NCI-H774 (cell line): ENCODE results near the gene MATK.

ENCODE experiments used
- DNase-seq: peaks from one replicate; lab custom pipeline; 2025; lab: John Stamatoyannopoulos, UW

Gene MATK

DNA sequence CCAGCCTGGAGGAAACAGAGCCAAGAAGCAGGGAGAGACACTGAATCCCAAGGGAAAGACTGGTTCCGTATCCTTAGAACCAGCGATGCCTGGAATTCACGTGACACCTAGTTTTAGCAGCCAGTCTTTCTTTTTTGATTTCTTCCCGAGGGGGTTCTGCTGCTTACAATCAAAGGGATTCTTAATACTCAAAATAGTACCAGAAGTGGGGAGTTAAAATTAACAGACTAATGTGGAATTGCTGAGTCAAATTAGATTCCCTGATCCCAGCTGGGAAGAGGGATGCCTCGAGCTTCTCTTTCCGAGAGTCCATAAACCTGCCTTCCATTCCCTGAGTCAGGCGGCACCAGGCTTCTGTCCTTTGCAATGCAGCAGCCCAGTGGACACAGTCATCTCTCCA is 4.8 kb upstream of the MATK start:
- no peak for DNase-seq

DNA sequence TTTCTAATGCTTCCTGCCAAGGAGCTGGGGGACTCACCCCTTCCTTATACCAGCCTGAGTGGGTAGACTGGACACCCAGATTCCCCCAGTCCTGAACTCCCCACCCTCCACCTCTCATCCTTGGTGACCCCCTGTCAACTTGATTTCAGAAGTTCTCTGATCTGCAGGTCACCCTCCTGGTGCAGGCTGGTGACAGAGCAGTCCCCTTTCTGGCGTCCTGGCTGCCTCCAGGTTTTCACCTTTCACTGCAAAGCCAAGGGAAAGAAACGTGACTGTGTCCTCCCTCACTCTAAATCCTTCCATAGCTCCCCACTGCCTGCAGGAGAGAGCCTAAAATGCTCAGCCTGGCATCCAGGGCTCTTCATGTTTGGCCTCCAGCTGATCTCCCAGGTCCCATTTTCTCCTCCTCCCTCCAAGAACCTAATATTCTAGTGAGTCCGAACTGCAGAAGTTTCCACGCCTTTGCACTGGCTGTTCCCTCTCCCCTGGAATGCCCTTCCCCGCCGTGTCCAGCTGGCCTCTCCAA is 4.1 kb upstream of the MATK start:
- DNase-seq, result no peak

DNA sequence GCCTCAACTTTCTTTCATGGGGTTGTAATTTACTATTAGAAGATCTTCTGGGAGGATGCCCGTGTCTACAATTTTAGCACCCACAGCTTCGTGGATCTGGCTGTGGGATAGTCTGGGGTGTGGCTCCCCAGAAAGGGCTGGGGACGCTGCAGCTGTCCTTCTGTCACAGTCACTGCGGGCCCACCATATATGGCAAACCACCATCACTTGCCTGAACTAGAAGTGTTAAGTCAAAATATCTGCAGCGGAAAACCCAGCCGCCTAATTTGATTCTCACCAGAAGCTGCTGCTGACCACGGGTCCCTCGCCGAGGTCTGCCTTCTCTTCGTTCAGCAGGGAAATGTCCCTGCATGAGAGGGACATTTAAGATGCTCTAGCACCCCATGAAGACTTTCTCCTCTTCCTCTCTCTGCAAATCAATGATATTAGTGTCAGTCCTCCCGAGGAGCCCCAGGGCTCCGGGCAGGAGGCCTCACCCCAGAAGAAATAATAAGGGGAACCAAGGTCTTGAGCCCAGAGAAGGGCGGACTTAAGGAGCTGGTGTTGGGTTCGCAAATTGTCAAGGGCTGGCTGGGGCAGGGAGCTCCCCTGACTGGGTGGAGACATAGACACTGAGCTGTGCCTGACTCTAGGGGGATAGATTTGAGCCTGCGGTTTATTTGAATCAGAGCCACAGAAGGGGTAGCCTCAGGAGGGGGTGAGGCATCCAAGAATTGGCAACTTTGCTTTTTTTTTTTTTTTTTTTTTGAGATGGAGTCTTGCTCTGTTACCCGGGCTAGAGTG is 3.0 kb upstream of the MATK start:
- DNase-seq, result no peak

DNA sequence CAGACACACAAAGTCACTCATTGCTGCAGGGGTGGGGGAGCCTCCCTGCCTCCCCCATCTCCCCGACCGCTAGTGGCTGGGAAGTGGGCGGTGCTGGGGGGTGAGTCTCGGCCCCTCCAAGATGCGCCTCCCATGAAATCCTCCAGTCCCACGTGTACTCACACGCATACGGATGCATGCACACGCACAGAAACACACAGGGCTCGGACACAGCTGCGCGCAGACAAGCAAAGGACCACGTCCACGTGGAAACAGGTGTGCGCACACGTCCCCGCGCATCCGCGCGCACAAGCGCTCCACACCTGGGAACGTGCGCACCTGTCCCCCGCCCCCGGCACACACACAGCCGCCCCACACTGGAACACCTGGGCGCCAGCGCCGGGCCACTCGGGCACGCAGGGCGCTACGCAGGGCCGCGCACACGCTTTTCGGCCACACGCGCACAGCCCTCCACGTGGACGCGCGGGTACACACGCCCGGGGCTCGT is 687 bp downstream of the MATK start:
- DNase-seq, result no peak

DNA sequence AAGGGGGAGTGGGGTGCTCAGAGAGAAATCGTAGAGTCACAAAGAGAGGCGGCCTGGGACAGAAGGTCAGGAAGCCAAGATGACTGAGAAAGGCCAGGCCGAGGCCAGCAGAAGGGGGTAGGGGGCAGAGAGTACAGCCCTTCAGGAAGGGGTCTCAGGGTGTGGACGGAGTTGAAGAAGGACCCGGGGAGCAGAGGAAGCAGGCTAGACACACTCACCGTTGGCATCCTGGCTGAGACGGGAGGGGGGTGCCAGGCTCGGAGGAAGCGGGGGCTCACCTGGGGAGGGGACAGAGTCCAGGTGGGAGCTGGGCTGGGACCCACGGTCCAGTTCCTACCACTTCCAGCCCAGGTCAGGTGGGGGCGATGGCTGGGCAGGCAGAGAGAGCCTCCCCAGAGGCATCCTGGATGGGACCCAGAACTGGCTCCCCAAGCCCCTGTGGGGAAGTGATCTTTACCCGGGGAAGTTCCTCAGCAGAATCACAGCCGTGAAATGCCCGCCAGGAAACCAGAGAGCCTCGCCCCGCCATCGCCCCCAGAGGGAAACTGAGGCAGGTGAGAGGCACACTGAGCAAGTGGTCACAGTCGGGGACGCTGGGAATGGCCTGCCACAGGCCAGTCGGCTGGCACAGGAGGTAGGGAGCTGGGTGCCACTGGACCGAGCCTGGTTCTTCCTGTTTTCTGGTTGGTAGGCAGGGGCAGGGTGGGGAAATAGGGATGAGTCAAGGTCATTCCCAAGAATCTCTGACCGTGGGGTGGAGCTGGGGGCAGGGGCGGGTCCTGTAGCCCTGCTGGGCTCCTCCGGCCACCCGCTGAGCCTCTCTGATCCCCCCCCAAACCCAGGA is 1.4 kb downstream of the MATK start:
- DNase-seq, result no peak

DNA sequence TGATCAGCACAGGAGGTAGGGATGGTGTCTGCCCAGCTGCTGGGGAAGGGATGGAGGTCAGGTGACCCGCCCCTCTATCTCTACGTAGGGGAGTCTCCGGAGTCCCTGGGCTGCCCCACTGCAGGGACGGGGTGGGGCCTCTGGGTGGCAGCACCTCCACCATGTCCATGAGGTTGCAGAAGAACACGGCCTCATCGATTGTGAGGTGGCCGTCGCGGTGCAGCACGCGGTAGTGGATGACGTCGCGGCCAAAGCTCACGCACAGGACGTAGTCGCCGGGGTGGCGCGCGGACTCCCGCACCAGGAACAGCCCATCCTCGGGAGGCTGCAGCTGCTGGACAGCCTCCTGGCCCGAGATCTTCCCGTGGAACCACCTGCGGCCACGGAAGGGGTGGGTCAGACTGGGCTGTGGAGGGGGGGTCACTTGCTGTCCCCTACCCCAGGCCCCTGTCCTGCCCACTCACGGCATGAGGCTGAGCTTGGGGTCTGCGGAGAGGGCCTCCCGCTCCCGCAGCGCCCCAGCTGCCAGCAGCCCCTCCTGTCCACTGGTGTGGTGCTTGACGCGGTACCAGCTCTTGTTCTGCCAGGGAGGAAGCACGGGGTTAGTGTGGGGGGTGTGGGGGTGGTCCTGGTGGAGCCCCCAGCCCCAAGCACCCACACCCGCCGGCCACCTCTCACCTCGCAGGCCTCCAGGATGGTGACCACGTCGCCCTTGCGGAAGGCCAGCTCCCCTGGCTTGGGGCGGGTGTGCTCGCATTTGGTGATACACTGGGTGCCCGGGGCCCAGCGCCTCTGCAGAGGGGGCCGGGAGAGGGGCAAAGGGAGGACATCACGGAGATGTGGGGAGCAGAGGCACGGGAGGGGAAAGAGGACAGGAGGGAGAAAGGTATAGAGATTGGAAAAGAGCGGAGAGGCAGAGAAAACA is 2.3 kb downstream of the MATK start:
- no peak for DNase-seq

DNA sequence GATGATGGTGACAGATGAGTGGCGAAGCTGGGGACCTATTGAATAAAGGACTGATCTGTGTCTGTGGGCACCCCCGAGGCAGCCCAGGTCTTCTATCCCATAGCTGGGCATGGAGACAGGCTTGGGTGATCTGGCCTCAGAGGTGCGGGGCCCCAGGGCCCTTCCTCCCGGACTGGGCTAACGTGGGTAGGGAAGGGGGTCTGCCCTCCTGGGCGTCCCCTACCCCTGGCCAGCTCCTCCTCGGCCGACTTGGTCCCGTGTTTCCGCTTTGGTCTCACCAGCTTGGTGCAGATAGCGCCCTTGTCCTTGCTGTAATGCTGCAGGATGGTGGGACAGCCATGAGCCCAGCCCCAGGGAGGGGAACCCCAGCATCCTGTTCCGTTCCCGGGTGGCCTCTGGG is 3.3 kb downstream of the MATK start:
- no peak for DNase-seq

DNA sequence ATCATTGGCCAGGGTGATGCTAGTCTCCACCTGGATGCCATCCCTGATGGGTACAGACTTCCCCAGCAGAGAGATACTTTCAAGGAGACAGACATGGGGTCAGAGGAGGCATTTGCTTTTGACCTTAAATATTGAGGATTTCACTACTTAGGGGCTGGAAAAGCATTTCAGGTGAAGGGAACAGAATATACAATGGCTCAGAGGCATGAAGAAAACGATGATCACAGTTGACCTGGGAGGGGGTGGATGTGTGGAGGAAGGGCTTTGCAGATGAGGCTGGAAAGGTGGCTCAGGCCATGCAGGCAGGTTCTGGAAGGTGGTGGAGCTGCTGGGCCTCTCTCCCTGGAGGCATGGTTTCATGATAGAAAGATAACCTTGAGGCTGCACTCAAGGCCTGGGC is 3.9 kb downstream of the MATK start:
- no peak for DNase-seq

DNA sequence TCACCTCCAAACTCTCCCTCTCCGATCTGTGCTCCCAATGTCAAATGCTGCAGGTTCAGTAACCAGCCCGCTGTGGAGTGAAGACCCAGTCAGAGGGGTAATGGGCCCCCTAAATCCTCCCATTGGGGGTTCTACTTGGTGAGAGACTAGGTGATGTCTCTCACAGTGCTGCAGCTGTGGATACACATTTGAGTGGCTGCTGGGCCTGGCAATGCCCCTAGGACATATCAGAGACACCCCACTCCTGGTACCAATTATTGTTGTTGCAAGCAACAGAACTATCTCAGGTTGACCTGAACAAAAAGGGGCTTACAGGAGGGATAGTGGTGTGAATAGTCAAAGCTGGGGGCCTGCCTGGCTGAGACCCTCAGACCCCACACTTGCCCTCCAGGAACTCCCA is 4.6 kb downstream of the MATK start:
- DNase-seq, result no peak

DNA sequence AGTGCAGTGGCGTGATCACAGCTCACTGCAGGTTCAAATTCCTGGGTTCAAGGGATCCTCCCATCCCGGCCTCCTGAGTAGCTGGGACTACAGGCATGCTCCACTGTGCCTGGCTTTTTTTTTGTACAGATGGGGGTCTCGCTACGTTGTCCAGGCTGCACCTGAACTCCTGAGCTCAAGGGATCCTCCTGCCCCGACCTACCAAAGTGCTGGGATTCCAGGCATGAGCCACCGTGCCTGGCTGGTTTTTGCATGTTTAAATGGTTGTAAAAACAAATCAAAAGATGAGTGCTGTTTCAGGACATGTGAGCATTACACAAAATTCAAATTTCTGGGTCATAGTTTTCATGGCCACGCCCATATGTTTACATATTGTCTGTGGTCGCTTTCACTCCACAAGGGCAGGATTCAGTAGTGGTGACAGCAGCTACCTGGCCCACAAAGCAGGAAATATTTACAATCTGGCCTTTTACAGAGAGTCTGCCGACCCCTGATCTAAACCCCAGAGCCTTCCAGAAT is 5.3 kb downstream of the MATK start:
- DNase-seq, result no peak

DNA sequence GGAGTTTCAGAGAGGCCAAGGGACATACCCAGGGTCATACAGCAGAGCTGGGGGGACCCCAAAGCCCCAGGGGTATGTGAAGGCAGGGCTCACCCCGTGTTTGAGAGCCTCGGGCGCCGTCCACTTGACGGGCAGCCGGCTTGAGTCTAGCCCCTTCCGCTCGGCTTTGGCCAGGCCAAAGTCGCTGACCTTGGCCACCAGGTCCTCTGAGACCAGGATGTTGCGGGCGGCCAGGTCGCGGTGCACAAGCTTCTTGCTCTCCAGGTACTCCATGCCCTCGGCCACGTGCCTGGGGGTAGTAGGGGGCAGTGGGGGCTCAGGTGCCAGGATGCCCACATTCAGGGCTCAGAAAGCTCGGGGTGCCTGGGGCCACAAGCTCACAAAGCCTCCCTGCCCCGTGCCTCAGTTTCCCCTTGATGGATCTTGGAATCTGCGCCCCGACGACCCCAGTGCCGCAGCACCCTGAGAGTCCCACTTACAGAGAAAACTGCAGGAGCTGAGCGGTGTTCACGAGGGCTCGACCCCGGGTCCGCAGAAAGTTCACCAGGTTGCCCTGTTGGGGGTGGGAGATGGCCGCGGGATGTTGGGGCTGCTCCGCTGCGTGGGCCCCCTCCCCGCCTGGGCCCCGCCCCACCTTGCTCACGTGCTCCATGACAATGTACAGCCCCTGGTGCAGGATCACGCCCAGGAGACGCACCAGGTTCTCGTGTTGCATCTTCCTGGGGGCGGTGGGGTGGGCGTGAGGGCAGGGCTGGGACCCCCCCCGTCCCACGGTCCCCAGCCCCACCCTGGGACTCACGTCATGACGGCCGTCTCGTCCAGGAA is 7.1 kb downstream of the MATK start:
- no peak for DNase-seq

DNA sequence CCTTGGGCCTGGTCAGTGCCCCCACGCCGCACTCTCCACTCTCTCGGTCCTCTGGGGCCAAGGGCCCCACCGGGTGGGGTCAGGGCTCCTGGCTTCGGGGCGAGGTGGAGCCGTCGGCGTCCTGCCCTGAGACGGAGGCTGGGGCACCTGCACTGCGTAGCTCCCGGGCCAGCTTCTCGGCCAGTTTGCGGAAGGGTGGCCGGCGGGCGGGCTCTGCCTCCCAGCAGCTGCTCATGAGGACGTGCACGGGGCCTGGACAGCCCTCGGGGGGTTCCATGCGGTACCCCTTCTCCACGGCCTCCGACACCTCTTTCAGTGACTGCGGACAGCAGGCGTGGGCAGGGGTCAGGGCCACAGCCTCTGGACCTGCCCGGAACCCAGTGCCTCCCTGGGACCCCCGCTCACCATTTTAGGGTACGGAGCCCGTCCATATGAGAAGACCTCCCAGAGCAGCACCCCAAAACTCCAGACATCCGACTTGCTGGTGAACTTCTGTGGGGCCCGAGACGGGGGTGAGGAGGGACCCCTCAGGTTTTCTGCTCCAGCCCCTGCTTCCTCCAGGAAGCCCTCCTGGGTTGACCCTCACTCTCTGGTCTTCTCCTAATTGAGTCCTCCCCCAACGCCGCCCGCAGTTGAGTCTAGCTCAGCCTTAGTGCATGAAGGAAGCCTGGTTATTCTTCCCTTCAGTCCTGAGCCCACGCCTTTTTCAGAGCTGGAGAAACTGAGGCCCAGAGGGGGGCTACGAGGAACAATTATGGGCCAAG is 7.9 kb downstream of the MATK start:
- DNase-seq, result no peak

DNA sequence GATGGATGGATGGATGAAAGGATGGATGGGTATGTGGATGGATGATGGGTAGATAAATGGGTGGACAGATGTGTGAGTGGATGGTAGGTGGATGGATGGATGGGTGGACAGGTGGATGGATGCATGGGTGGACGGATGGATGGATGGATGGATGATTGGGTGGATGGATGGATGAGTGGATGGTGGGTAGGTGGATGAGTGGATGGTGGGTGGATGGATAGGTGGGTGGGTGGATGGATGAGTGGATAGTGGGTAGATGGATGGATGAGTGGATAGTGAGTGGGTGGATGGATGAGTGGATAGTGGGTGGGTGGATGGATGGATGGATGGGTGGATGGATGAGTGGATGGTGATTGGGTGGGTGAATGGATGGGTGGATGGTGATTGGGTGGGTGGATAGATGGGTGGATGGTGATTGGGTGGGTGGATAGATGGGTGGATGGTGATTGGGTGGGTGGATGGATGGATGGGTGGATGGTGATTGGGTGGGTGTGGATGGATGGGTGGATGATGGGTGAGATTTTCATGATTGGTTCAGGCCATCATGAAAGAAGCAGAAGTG is 9.6 kb downstream of the MATK start:
- DNase-seq, result no peak

DNA sequence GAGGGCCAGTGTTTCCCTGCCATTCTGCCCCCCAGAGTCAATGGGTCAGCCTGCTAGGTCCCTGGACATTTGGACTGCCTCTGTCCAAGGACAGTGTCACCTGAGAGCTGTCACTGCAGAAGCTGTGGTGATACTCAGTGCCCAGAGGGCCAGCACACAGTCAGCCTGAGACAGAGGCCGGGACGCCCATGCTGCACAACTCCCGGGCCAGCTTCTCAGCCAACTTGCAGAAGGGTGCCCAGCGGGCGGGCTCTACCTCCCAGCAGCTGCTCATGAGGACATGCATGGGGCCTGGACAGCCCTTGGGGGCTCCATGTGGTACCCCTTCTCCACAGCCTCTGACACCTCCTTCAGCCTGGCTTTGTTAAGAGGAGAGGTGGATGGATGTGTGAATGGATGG is 10.3 kb downstream of the MATK start:
- DNase-seq, result no peak

DNA sequence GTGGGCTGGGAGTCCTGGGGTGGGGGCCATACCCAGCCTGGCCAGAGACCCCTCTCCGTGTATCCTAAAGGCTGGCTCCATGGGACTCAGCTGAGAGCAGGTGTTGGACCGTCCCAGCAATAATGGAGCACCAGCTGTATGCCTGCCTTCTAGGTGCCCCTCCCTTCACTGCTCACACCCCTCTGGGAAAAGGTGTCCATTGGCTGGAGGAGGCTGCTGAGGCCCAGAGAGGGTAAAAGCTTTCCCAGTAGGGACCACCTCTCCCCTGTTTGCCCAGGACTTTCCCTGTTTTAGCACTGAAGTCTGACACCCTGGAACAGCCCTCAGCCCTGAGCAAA is 10.8 kb downstream of the MATK start:
- DNase-seq, result no peak

DNA sequence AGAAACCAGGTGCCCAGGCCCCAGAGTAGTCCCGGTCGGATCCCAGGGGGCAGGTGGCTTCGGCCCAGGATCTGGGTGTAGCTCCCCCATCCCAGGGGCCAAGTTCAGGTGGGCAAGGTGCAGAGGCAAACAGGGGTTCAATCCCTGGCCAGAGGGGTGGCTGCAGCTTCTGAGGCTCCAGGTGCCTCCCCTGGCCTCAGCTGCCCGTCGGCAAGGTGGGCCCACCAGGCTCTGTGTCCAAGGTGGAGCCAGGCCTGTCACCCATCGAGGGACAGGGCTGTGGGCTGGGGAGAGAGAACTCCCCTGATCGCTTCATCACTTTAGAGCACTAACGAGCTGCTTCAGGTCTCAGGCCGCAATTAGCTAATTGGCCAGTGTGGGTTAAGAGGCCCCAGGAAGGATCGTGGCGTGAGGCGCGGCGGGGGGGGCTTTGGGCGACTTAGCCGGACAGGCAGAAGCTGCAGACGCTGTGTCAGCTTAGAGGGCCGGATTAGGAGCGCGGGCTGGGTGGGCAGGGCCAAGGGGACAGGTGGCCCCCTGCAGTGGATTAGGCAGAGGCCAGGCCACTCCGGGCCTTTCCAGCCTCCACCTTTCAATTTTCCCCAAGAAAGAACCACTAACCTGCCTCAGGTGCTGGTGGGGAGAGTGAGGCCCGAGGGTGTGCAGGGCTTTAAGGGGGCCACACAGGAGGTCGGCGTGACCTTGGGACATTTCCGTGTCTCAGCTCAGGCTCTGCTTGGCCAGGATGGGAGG is 11.4 kb downstream of the MATK start:
- no peak for DNase-seq

DNA sequence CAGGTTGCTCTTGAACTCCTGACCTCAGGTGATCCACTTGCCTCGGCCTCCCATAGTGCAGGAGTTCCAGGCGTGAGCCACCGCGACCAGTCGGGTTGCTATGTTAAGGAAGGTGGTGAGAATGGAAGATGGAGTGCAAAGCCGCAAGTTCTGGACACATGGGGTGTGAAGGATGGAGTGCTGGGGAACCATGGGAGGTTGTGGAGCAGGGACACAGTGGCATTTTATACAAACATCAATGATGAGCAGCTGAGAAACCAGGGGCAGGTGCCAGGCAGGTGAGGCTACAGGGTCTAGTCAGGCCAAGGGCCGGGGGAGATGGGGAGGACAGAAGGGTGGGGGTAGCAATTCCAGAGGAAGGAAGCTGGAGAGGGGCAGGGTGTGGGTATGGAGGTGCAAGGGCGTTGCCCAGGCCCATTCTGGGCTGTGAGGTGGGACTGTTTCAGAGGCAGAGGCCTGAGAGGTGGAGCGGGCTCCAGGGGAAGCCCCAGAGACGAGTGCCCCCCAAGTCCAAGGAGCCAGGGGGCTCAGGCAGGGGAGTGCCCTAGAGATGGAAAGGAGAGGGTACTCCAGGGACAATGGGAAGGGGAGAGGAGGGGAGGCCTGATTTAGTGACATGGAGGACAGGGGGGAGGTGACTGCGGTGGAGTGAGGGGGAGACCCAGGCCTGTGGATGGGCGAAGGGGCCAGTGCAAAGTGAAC is 12.2 kb downstream of the MATK start:
- no peak for DNase-seq

DNA sequence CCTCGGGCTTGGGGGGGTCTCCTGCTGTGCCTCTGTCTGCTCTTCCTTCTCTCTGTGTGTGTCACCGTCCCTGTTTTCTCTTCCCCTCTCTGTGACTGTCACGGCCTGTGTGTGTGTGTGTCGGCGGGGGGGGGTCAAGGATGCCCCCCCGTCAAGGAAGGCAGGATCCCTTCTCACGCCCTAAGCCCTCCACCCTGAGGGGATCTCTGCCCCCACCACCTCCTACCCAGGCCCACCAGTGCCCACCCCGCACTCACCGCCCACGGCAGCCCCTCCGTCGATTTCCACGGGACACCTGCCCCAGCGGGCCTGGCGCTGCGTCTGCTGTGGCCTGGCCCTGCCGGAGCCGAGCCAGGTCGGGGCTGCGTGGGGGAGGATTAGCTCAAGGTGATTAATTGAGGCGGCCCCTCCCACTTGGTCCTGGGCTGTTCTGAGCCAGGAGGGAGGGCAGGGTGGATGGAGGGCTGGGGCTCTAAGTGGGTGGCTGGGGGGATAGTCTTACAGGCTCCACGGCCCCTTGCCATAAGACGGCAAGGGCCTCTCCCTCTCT is 14.2 kb downstream of the MATK start, which contains the start of gene RAX2:
RAX2 (minus strand) TSS at position 323 of the 550 bp plus-strand sequence. CDS start 486 bp downstream, outside the sequence.
- DNase-seq, result no peak
